HG03025 (cell line): ENCODE results near the gene HOXA4.

ENCODE experiments used
- ATAC-seq: cut with Tn5 transposase; IDR thresholded peaks from one replicate; pipeline ENCODE4 v1.9.1; 2021; ENCODE audit warnings: mild to moderate bottlenecking, moderate library complexity; ENCODE audit not compliant: unreplicated experiment, low FRiP score

Gene HOXA4

GRCh38 chr7:27097686-27098577 is 32.6 kb downstream of the HOXA4 start:
- ATAC-seq: no peak

- ATAC-seq: peak; percentile 16
These were observed 33.6 kb downstream of the HOXA4 start for GRCh38 chr7:27096768-27097514.

- peak; percentile 79 for ATAC-seq
These were observed 34.4 kb downstream of the HOXA4 start, which contains the start of gene HOXA1 for GRCh38 chr7:27095897-27096767. TSS of gene HOXA1 (minus strand) at chr7:27096000. CDS start at chr7:27095912, 88 bp downstream.

- ATAC-seq: peak; percentile 4
These were observed 35.3 kb downstream of the HOXA4 start for GRCh38 chr7:27095050-27095896.

- ATAC-seq: no peak
These were observed 36.1 kb downstream of the HOXA4 start for GRCh38 chr7:27094304-27095049.

- ATAC-seq: no peak
These were observed 37.2 kb downstream of the HOXA4 start for GRCh38 chr7:27093184-27093895.

- ATAC-seq: no peak
These were observed 37.8 kb downstream of the HOXA4 start for GRCh38 chr7:27092819-27093110.

- no peak for ATAC-seq
These were observed 38.4 kb downstream of the HOXA4 start for GRCh38 chr7:27091941-27092818.

GRCh38 chr7:27091105-27091504 is 39.5 kb downstream of the HOXA4 start:
- ATAC-seq: no peak

- no peak for ATAC-seq
These were observed 42.3 kb downstream of the HOXA4 start for GRCh38 chr7:27088002-27088922.

DNA sequence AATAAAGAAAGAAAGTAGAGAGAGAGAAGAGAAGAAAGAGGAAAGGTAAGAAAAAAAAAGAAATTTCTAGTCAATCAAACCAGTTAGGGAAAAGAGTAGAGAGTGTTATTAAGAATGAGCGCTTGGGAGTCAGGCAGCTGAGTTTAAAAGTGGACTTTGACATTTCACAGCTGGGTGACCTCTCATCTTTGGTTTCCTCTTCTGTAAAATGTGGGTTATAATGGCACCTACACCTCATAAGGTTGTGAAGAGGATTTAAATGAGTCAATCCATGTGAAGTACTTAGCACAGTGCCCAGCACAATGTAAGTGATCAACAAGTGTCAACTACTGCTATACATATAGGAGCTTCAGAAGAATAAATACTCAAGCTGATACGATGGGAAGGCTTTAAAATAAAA is 46.9 kb downstream of the HOXA4 start:
- ATAC-seq: no peak

GRCh38 chr7:27082171-27082570 is 48.4 kb downstream of the HOXA4 start:
- no peak for ATAC-seq

- ATAC-seq: no peak
These were observed 49.6 kb downstream of the HOXA4 start for GRCh38 chr7:27080844-27081436.

DNA sequence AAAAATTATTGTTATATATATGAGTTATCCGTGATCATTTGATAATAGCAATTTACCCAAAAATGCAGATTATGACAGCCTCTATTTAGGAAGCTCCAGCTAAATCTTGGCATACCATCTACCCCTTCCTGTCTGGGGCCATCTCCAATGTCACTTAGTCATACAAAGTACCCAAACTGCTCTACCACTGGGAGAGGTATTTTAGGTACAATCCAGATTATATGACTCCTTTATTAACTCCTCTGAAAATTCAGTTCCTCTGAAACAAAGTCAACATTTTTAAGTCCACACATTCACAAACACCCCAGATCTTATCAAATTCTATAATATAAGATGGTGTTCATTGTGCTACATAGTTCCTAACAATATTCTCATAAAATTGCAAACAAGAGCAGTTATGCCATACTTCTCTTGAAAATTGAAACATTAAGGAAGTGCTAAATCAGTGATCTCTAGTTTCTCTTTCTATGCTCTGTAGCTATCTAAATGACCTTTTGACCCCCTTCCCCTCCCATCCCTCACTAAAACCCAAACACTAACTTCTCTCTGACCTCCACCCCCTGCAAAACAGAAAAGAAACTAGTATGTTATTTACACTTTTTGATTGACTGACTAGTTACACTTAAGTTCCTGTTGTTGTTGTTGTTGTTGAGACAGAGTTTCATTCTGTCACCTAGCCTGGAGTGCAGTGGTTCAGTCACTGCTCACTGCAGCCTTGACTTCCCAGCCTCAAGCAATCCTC is 51.2 kb downstream of the HOXA4 start:
- no peak for ATAC-seq

GRCh38 chr7:27078616-27079233 is 51.8 kb downstream of the HOXA4 start:
- no peak for ATAC-seq
